Measurements from ENCODE around the gene RAX2. TPM values are rescaled to one million over a fixed set of nuclear protein-coding genes. Genes with fewer than 3 reads are reported as not detected.
"Not testable (repeated sequence)": the region's sequence is repeated elsewhere in the genome, so short reads cannot be mapped to it uniquely, and the experiment has no call there.

RAX2 gene
- total and polyA plus RNA-seq, 2 donors (not counting 1 experiment from before 2014, with no cell fraction given) = not detected

DNA sequence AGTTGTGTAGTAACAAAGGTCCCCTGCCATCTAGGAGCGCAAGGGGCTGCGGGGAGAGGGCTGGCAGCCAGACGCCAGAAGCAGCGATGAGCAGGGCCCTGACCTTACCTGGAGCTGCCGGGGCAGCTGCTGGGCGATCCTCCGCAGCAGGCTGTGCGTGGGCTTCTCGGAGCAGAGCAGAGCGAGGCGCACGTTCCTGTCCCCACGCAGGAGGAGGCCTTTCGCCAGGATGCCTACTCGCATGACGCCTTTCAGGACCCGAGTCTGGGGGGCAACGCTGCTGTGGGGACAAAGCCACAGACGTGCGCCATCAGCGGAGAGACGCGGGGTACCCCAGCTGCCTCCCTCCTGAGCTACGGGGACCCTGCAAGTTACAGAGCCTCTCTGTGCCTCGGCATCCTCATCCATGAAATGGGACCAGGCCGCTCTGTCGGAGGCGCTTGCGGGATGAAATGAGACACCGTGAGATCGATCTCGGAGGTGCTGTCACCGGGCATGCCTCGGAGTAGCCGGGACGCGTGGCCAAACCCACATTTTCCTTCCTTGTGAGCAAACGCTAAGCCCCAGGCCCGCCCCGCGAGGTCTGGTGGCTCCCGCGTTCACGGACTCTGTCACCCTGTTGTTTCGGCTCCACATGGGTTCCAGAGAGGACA, 44.7 kb upstream of the RAX2 start:
- Histone ChIP-seq H3K79me2 (ENCODE audit: control insufficient read depth, insufficient read depth, low read length) (no peaks in the 10 kb centered on the region), H3K4me1 (ENCODE audit: control insufficient read depth, extremely low read depth, insufficient read depth, low read length) (no peaks in the 10 kb centered on the region)
- DNase-seq (ENCODE audit: low read depth in 2 of 2) = no peak

DNA sequence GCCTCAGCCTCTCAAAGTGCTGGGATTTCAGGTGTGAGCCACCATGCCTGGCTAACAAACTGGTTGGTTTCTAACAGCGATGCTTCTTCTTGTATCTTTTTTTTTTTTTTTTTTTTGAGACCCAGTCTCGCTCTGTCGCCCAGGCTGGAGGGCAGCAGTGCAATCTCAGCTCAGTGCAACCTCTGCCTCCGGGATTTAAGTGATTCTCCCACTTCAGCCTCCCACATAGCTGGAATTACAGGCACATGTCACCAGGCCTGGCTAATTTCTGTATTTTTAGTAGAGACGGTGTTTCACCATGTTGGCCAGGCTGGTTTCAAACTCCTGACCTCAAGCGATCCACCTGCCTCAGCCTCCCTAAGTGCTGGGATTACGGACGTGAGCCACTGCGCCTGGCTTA, 44.1 kb upstream of the RAX2 start:
- H3K27me3 ChIP-seq (ENCODE audit: control insufficient read depth, insufficient read depth, low read length); H4K20me1 ChIP-seq (ENCODE audit: control insufficient read depth, extremely low read depth, insufficient read depth, low read length); DNase-seq (ENCODE audit: low read depth in 2 of 2); H3K79me2 ChIP-seq (ENCODE audit: control insufficient read depth, insufficient read depth, low read length); H3K9me3 ChIP-seq (ENCODE audit: control insufficient read depth, insufficient read depth, low read depth, low read length); H3K36me3 ChIP-seq (ENCODE audit: control insufficient read depth, insufficient read depth, low read length); H2AFZ ChIP-seq (ENCODE audit: low read length); H3K4me2 ChIP-seq (ENCODE audit: extremely low read depth, insufficient read depth, low read length); H3K9ac ChIP-seq (ENCODE audit: insufficient read depth, low read length); H3K27ac ChIP-seq (ENCODE audit: insufficient read depth, low read length); H3K4me3 ChIP-seq (replicated peaks in 1 of 4; ENCODE audit: control extremely low read depth in 1 of 4, insufficient read depth in 1 of 4, low read depth in 3 of 4, low read length in 4 of 4); H3K4me1 ChIP-seq (ENCODE audit: control insufficient read depth, extremely low read depth, insufficient read depth, low read length): not testable (repeated sequence)

More for the DNA sequence above, 44.7 kb upstream of the RAX2 start:
- Histone ChIP-seq H3K9ac (ENCODE audit: insufficient read depth, low read length) (no peak overlapping the region), H3K4me2 (ENCODE audit: extremely low read depth, insufficient read depth, low read length) (no peak overlapping the region), H3K36me3 (ENCODE audit: control insufficient read depth, insufficient read depth, low read length) (no peaks in the 10 kb centered on the region), H3K9me3 (ENCODE audit: control insufficient read depth, insufficient read depth, low read depth, low read length) (no peaks in the 10 kb centered on the region), H3K27me3 (ENCODE audit: control insufficient read depth, insufficient read depth, low read length) (no peaks in the 10 kb centered on the region), H2AFZ (ENCODE audit: low read length) (no peak overlapping the region), H3K27ac (ENCODE audit: insufficient read depth, low read length) (no peak overlapping the region), H3K4me3 (replicated peaks in 1 of 4; ENCODE audit: control extremely low read depth in 1 of 4, insufficient read depth in 1 of 4, low read depth in 3 of 4, low read length in 4 of 4) (no peak overlapping the region), H4K20me1 (ENCODE audit: control insufficient read depth, extremely low read depth, insufficient read depth, low read length) (no peaks in the 10 kb centered on the region)
- no peak for TF ChIP-seq EZH2 (IDR thresholded peaks at IDR 0.05; ENCODE audit: low read length, missing control alignments)
- TF ChIP-seq, protein P1, sequence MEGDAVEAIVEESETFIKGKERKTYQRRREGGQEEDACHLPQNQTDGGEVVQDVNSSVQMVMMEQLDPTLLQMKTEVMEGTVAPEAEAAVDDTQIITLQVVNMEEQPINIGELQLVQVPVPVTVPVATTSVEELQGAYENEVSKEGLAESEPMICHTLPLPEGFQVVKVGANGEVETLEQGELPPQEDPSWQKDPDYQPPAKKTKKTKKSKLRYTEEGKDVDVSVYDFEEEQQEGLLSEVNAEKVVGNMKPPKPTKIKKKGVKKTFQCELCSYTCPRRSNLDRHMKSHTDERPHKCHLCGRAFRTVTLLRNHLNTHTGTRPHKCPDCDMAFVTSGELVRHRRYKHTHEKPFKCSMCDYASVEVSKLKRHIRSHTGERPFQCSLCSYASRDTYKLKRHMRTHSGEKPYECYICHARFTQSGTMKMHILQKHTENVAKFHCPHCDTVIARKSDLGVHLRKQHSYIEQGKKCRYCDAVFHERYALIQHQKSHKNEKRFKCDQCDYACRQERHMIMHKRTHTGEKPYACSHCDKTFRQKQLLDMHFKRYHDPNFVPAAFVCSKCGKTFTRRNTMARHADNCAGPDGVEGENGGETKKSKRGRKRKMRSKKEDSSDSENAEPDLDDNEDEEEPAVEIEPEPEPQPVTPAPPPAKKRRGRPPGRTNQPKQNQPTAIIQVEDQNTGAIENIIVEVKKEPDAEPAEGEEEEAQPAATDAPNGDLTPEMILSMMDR (conservative IDR thresholded peaks at IDR 0.05 in 1 of 2, IDR thresholded peaks at IDR 0.05 in 1 of 2; ENCODE audit: low read depth in 1 of 2, low read length in 2 of 2) = no peak

DNA sequence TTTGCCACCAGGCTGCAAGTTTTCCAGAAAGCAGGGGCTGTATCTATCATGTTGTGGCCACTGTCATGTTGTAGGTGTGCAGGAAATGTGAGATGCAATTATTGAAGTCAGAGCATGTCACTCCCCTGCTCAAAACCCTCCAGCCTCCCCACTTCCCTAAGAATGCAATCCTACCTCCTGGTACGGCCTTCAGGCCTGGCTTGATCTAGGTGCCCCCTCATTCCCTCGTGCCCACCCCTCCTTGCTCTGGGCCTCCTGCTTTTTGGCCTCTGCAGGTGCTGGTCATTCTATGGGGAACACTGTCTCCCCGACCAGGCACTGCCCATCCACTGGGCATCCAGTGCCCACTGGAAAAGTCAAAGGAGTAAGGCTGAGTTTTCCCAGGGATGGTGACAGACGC, 42.6 kb upstream of the RAX2 start:
- Histone ChIP-seq H4K20me1 (ENCODE audit: control insufficient read depth, extremely low read depth, insufficient read depth, low read length) (no peaks in the 10 kb centered on the region), H3K36me3 (ENCODE audit: control insufficient read depth, insufficient read depth, low read length) (no peaks in the 10 kb centered on the region), H3K4me2 (ENCODE audit: extremely low read depth, insufficient read depth, low read length) (no peak overlapping the region), H3K27me3 (ENCODE audit: control insufficient read depth, insufficient read depth, low read length) (no peaks in the 10 kb centered on the region), H3K9ac (ENCODE audit: insufficient read depth, low read length) (no peak overlapping the region), H3K4me1 (ENCODE audit: control insufficient read depth, extremely low read depth, insufficient read depth, low read length) (no peaks in the 10 kb centered on the region), H3K9me3 (ENCODE audit: control insufficient read depth, insufficient read depth, low read depth, low read length) (no peaks in the 10 kb centered on the region), H2AFZ (ENCODE audit: low read length) (no peak overlapping the region), H3K79me2 (ENCODE audit: control insufficient read depth, insufficient read depth, low read length) (no peaks in the 10 kb centered on the region), H3K4me3 (replicated peaks in 1 of 4; ENCODE audit: control extremely low read depth in 1 of 4, insufficient read depth in 1 of 4, low read depth in 3 of 4, low read length in 4 of 4) (no peak overlapping the region), H3K27ac (ENCODE audit: insufficient read depth, low read length) (no peak overlapping the region)
- no peak for TF ChIP-seq EZH2 (IDR thresholded peaks at IDR 0.05; ENCODE audit: low read length, missing control alignments)
- TF ChIP-seq, protein P1 (conservative IDR thresholded peaks at IDR 0.05 in 1 of 2, IDR thresholded peaks at IDR 0.05 in 1 of 2; ENCODE audit: low read depth in 1 of 2, low read length in 2 of 2) = no peak
- no peak for DNase-seq (ENCODE audit: low read depth in 2 of 2)

Measured in fibroblast of lung (primary cell).